ENCODE data around the gene SCGN. TPM values are rescaled to one million over a fixed set of nuclear protein-coding genes. Genes with fewer than 3 reads are reported as not detected.

SCGN gene
- total RNA-seq, 1 experiment from 2014 or later: not detected

DNA sequence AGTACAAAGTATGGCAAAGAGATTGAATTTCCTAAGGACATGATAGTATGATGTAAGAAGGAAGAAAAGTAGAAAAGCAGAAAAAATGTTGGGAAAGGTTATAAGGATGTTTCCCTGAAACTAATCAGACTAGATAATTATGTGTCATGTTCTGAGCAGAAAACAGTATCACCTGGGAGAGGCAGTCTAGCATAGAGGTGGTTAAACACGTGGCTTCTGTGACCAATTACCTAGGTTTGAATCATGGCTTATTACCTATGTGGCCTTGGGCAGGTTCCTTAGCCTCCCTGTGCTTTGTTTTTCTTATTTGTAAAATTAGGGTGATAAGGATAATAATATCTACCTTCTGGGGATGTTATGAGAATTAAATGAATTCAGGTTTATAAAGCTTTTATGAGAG, 38.0 kb downstream of the SCGN start:
- ChIA-PET CTCF (no interaction called here), POLR2A (no interaction called here)
- in situ Hi-C loops (cut with HindIII; ENCODE audit: low pct_unique_long_range_greater_than_20kb, low sequenced_read_pairs): no loop called here
- DNase-seq (ENCODE audit: low read depth, low spot score) (no peak), ATAC-seq (no peak)
- H3K27me3 ChIP-seq (ENCODE audit: control insufficient read depth, insufficient read depth, low read length): peaks cover 2% of the 10 kb centered on the region; the same call in 1 of the 2 replicates
- BruUV-seq (replicated peaks): no TSS peak
- no peaks in the 10 kb centered on the region for H3K9me3 ChIP-seq (ENCODE audit: control insufficient read depth, insufficient read depth, low read depth, low read length)
- H3K36me3 ChIP-seq (ENCODE audit: control insufficient read depth, insufficient read depth, low read length): no peaks in the 10 kb centered on the region
- TF ChIP-seq TCF7L2 (IDR thresholded peaks at IDR 0.05; ENCODE audit: low read depth, low read length): no peak
- no peak for TF ChIP-seq SIN3A (IDR thresholded peaks at IDR 0.05; ENCODE audit: borderline replicate concordance, insufficient read depth, low read depth, low read length)
- TF ChIP-seq, protein P1, sequence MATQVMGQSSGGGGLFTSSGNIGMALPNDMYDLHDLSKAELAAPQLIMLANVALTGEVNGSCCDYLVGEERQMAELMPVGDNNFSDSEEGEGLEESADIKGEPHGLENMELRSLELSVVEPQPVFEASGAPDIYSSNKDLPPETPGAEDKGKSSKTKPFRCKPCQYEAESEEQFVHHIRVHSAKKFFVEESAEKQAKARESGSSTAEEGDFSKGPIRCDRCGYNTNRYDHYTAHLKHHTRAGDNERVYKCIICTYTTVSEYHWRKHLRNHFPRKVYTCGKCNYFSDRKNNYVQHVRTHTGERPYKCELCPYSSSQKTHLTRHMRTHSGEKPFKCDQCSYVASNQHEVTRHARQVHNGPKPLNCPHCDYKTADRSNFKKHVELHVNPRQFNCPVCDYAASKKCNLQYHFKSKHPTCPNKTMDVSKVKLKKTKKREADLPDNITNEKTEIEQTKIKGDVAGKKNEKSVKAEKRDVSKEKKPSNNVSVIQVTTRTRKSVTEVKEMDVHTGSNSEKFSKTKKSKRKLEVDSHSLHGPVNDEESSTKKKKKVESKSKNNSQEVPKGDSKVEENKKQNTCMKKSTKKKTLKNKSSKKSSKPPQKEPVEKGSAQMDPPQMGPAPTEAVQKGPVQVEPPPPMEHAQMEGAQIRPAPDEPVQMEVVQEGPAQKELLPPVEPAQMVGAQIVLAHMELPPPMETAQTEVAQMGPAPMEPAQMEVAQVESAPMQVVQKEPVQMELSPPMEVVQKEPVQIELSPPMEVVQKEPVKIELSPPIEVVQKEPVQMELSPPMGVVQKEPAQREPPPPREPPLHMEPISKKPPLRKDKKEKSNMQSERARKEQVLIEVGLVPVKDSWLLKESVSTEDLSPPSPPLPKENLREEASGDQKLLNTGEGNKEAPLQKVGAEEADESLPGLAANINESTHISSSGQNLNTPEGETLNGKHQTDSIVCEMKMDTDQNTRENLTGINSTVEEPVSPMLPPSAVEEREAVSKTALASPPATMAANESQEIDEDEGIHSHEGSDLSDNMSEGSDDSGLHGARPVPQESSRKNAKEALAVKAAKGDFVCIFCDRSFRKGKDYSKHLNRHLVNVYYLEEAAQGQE (IDR thresholded peaks at IDR 0.05; ENCODE audit: insufficient read depth in 1 of 2, low read depth in 2 of 2, low read length in 1 of 2): no peak
- no peak for TF ChIP-seq POLR2AphosphoS5 (IDR thresholded peaks at IDR 0.05; ENCODE audit: low read depth, low read length)
- TF ChIP-seq, protein P2, sequence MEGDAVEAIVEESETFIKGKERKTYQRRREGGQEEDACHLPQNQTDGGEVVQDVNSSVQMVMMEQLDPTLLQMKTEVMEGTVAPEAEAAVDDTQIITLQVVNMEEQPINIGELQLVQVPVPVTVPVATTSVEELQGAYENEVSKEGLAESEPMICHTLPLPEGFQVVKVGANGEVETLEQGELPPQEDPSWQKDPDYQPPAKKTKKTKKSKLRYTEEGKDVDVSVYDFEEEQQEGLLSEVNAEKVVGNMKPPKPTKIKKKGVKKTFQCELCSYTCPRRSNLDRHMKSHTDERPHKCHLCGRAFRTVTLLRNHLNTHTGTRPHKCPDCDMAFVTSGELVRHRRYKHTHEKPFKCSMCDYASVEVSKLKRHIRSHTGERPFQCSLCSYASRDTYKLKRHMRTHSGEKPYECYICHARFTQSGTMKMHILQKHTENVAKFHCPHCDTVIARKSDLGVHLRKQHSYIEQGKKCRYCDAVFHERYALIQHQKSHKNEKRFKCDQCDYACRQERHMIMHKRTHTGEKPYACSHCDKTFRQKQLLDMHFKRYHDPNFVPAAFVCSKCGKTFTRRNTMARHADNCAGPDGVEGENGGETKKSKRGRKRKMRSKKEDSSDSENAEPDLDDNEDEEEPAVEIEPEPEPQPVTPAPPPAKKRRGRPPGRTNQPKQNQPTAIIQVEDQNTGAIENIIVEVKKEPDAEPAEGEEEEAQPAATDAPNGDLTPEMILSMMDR (IDR thresholded peaks at IDR 0.05): no peak
- no peaks in the 10 kb centered on the region for H3K4me1 ChIP-seq (ENCODE audit: control insufficient read depth, insufficient read depth, low read length)
- no peak overlapping the region for H3K27ac ChIP-seq (ENCODE audit: low read length)
- no peak overlapping the region for H3K4me3 ChIP-seq (ENCODE audit: low read depth in 2 of 2, low read length in 2 of 2)
- intact Hi-C loops (cut with micrococcal nuclease; ENCODE audit: unreplicated experiment): no loop called here

DNA sequence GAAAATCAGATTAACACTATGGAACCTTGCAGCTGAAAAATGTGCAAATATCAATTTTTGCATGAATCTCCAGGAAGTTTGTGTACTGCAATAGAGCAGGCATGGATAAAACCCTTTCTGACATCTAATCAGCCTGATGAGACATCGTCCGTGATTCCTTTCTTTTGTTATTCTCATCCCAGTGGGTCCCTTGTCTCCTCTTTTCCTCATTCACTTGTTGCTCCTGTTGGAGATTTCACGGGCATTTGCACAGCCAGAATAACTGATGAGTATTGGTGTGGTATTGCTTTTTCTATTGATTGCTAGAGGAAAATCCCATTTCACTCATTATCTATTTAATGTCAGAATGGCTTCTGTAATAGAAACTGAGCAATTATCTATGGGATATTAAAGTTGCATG, 39.9 kb downstream of the SCGN start:
- ATAC-seq: no peak
- Histone ChIP-seq H3K27me3 (ENCODE audit: control insufficient read depth, insufficient read depth, low read length) (peaks cover 2% of the 10 kb centered on the region; the same call in 1 of the 2 replicates), H3K4me1 (ENCODE audit: control insufficient read depth, insufficient read depth, low read length) (no peaks in the 10 kb centered on the region), H3K4me3 (ENCODE audit: low read depth in 2 of 2, low read length in 2 of 2) (no peak overlapping the region), H3K27ac (ENCODE audit: low read length) (no peak overlapping the region), H3K9me3 (ENCODE audit: control insufficient read depth, insufficient read depth, low read depth, low read length) (no peaks in the 10 kb centered on the region), H3K36me3 (ENCODE audit: control insufficient read depth, insufficient read depth, low read length) (no peaks in the 10 kb centered on the region)
- POLR2A ChIA-PET: no interaction called here
- no TSS peak for BruUV-seq (replicated peaks)
- no peak for TF ChIP-seq SIN3A (IDR thresholded peaks at IDR 0.05; ENCODE audit: borderline replicate concordance, insufficient read depth, low read depth, low read length)
- intact Hi-C loops (cut with micrococcal nuclease; ENCODE audit: unreplicated experiment) (no loop called here), in situ Hi-C loops (cut with HindIII; ENCODE audit: low pct_unique_long_range_greater_than_20kb, low sequenced_read_pairs) (no loop called here)
- DNase-seq (ENCODE audit: low read depth, low spot score): no peak
- CTCF ChIA-PET: no interaction called here

- H3K4me1 ChIP-seq (ENCODE audit: control insufficient read depth, insufficient read depth, low read length): no peaks in the 10 kb centered on the region
- H3K27ac ChIP-seq (ENCODE audit: low read length): no peak overlapping the region
- no peak for DNase-seq (ENCODE audit: low read depth, low spot score)
- no peak overlapping the region for H3K4me3 ChIP-seq (ENCODE audit: low read depth in 2 of 2, low read length in 2 of 2)
- ChIA-PET POLR2A (no interaction called here), CTCF (no interaction called here)
- H3K36me3 ChIP-seq (ENCODE audit: control insufficient read depth, insufficient read depth, low read length): no peaks in the 10 kb centered on the region
- no peaks in the 10 kb centered on the region for H3K9me3 ChIP-seq (ENCODE audit: control insufficient read depth, insufficient read depth, low read depth, low read length)
- peaks cover 2% of the 10 kb centered on the region; the same call in 1 of the 2 replicates for H3K27me3 ChIP-seq (ENCODE audit: control insufficient read depth, insufficient read depth, low read length)
- ATAC-seq: no peak
- intact Hi-C loops (cut with micrococcal nuclease; ENCODE audit: unreplicated experiment): no loop called here
- BruUV-seq (replicated peaks): no TSS peak
- TF ChIP-seq, protein P2 (IDR thresholded peaks at IDR 0.05): no peak
- TF ChIP-seq, protein P1 (IDR thresholded peaks at IDR 0.05; ENCODE audit: insufficient read depth in 1 of 2, low read depth in 2 of 2, low read length in 1 of 2): no peak
- TF ChIP-seq TCF7L2 (IDR thresholded peaks at IDR 0.05; ENCODE audit: low read depth, low read length) (no peak), POLR2AphosphoS5 (IDR thresholded peaks at IDR 0.05; ENCODE audit: low read depth, low read length) (no peak), SIN3A (IDR thresholded peaks at IDR 0.05; ENCODE audit: borderline replicate concordance, insufficient read depth, low read depth, low read length) (no peak)
- in situ Hi-C loops (cut with HindIII; ENCODE audit: low pct_unique_long_range_greater_than_20kb, low sequenced_read_pairs): no loop called here
Observed at GRCh38 chr6:25692472-25692871, 40.5 kb downstream of the SCGN start.
